Occipital lobe (tissue), 2 donors: ENCODE data around the gene DCC. TPM values are rescaled to one million over a fixed set of nuclear protein-coding genes. Genes with fewer than 3 reads are reported as not detected.

Source experiments
- DNase-seq: peaks from one replicate; lab custom pipeline; 2025; lab: John Stamatoyannopoulos, UW
- total RNA-seq: library from RNA; depleted of rRNA; stranded (reverse); fragments of >200 nt; gene quantifications from one replicate; pipeline ENCODE4 v1.2.3, GENCODE V29; 2014

The DCC gene
- total RNA-seq, 1 donor from 2014 or later: 13.6 TPM

GRCh38 chr18:52426041-52426440 is 86.0 kb downstream of the DCC start:
- no peak for DNase-seq

GRCh38 chr18:52426462-52426861 is 86.5 kb downstream of the DCC start:
- DNase-seq: no peak

- no peak for DNase-seq
Observed at GRCh38 chr18:52427521-52428175, 87.7 kb downstream of the DCC start.

- DNase-seq: no peak
Observed at GRCh38 chr18:52431683-52432082, 91.7 kb downstream of the DCC start.

- no peak for DNase-seq
Observed at GRCh38 chr18:52433797-52434196, 93.8 kb downstream of the DCC start.

- DNase-seq: no peak
Observed at GRCh38 chr18:52435301-52435700, 95.3 kb downstream of the DCC start.

- DNase-seq: no peak
Observed at GRCh38 chr18:52437161-52437560, 97.2 kb downstream of the DCC start.

GRCh38 chr18:52439457-52439856 is 99.5 kb downstream of the DCC start:
- DNase-seq: no peak

GRCh38 chr18:52441794-52442193 is 101.8 kb downstream of the DCC start:
- DNase-seq: no peak

GRCh38 chr18:52442686-52443085 is 102.7 kb downstream of the DCC start:
- DNase-seq: no peak

GRCh38 chr18:52451256-52451655 is 111.3 kb downstream of the DCC start:
- DNase-seq: no peak

GRCh38 chr18:52451851-52452250 is 111.9 kb downstream of the DCC start:
- no peak for DNase-seq

GRCh38 chr18:52452427-52452826 is 112.4 kb downstream of the DCC start:
- DNase-seq: no peak

- DNase-seq: no peak
Observed at GRCh38 chr18:52459890-52460289, 119.9 kb downstream of the DCC start.

- no peak for DNase-seq
Observed at GRCh38 chr18:52462853-52463252, 122.9 kb downstream of the DCC start.

GRCh38 chr18:52465391-52465790 is 125.4 kb downstream of the DCC start:
- no peak for DNase-seq

- no peak for DNase-seq
Observed at GRCh38 chr18:52468496-52468895, 128.5 kb downstream of the DCC start.

GRCh38 chr18:52475325-52475724 is 135.3 kb downstream of the DCC start:
- DNase-seq: no peak

- DNase-seq: no peak
Observed at GRCh38 chr18:52481116-52481515, 141.1 kb downstream of the DCC start.

GRCh38 chr18:52484977-52485376 is 145.0 kb downstream of the DCC start:
- DNase-seq: no peak

GRCh38 chr18:52486052-52486451 is 146.1 kb downstream of the DCC start:
- no peak for DNase-seq

- no peak for DNase-seq
Observed at GRCh38 chr18:52489396-52490306, 149.7 kb downstream of the DCC start.

- DNase-seq: no peak
Observed at GRCh38 chr18:52496426-52496825, 156.4 kb downstream of the DCC start.
